Measurements from ENCODE around the gene NEU1. TPM values are rescaled to one million over a fixed set of nuclear protein-coding genes. Genes with fewer than 3 reads are reported as not detected.
A peak's percentile ranks its signal among the peaks of the same experiment; 100 is the strongest.

NEU1 gene
- total RNA-seq, 1 experiment from 2014 or later, result 34.3 TPM

- Histone ChIP-seq H3K27ac (ENCODE audit: low read depth, low read length, poor library complexity, severe bottlenecking) (no peak overlapping the region), H3K4me3 (ENCODE audit: low read depth, low read length, poor library complexity, severe bottlenecking) (no peak overlapping the region), H3K9me3 (ENCODE audit: low read depth, low read length, poor library complexity, severe bottlenecking) (no peaks in the 10 kb centered on the region), H3K36me3 (ENCODE audit: insufficient read depth, low read length, poor library complexity, severe bottlenecking) (peaks cover 70% of the 10 kb centered on the region), H3K4me1 (ENCODE audit: insufficient read depth, low read length, poor library complexity, severe bottlenecking) (peaks cover 10% of the 10 kb centered on the region), H3K27me3 (replicated peaks; ENCODE audit: insufficient read depth, low read depth, low read length, poor library complexity) (no peaks in the 10 kb centered on the region)
- ChIA-PET POLR2A (ENCODE audit: low non-redundant PET) (no interaction called here), CTCF (no interaction called here)
- DNase-seq (ENCODE audit: low spot score), result no peak
- TF ChIP-seq, protein P1, sequence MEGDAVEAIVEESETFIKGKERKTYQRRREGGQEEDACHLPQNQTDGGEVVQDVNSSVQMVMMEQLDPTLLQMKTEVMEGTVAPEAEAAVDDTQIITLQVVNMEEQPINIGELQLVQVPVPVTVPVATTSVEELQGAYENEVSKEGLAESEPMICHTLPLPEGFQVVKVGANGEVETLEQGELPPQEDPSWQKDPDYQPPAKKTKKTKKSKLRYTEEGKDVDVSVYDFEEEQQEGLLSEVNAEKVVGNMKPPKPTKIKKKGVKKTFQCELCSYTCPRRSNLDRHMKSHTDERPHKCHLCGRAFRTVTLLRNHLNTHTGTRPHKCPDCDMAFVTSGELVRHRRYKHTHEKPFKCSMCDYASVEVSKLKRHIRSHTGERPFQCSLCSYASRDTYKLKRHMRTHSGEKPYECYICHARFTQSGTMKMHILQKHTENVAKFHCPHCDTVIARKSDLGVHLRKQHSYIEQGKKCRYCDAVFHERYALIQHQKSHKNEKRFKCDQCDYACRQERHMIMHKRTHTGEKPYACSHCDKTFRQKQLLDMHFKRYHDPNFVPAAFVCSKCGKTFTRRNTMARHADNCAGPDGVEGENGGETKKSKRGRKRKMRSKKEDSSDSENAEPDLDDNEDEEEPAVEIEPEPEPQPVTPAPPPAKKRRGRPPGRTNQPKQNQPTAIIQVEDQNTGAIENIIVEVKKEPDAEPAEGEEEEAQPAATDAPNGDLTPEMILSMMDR (conservative IDR thresholded peaks at IDR 0.05; ENCODE audit: low read depth, low read length), result no peak
- no peak for TF ChIP-seq EZH2 (IDR thresholded peaks at IDR 0.05; ENCODE audit: borderline replicate concordance, low read depth, low read length, poor library complexity, severe bottlenecking)
- intact Hi-C loops (cut with micrococcal nuclease; ENCODE audit: unreplicated experiment), result loop anchor here (10.0 kb wide), 1 partner anchor 348 kb away; the partner anchor contains the start of genes ATP6V1G2, DDX39B and NFKBIL1
- no TSS peak for BruUV-seq (replicated peaks)
Measured at GRCh38 chr6:31892821-31893220, 30.2 kb upstream of the NEU1 start.

- no TSS peak for BruUV-seq (replicated peaks)
- no peaks in the 10 kb centered on the region for H3K4me1 ChIP-seq (ENCODE audit: insufficient read depth, low read length, poor library complexity, severe bottlenecking)
- TF ChIP-seq, protein P1 (conservative IDR thresholded peaks at IDR 0.05; ENCODE audit: low read depth, low read length), result no peak
- TF ChIP-seq EZH2 (IDR thresholded peaks at IDR 0.05; ENCODE audit: borderline replicate concordance, low read depth, low read length, poor library complexity, severe bottlenecking), result no peak
- H3K27me3 ChIP-seq (replicated peaks; ENCODE audit: insufficient read depth, low read depth, low read length, poor library complexity), result no peaks in the 10 kb centered on the region
- ChIA-PET POLR2A (ENCODE audit: low non-redundant PET) (no interaction called here), CTCF (no interaction called here)
- no peak overlapping the region for H3K4me3 ChIP-seq (ENCODE audit: low read depth, low read length, poor library complexity, severe bottlenecking)
- DNase-seq (ENCODE audit: low spot score), result no peak
- peaks cover 82% of the 10 kb centered on the region for H3K36me3 ChIP-seq (ENCODE audit: insufficient read depth, low read length, poor library complexity, severe bottlenecking)
- no peaks in the 10 kb centered on the region for H3K9me3 ChIP-seq (ENCODE audit: low read depth, low read length, poor library complexity, severe bottlenecking)
- intact Hi-C loops (cut with micrococcal nuclease; ENCODE audit: unreplicated experiment), result no loop called here
- H3K27ac ChIP-seq (ENCODE audit: low read depth, low read length, poor library complexity, severe bottlenecking), result no peak overlapping the region
Measured at GRCh38 chr6:31889331-31889972, 26.8 kb upstream of the NEU1 start.

DNA sequence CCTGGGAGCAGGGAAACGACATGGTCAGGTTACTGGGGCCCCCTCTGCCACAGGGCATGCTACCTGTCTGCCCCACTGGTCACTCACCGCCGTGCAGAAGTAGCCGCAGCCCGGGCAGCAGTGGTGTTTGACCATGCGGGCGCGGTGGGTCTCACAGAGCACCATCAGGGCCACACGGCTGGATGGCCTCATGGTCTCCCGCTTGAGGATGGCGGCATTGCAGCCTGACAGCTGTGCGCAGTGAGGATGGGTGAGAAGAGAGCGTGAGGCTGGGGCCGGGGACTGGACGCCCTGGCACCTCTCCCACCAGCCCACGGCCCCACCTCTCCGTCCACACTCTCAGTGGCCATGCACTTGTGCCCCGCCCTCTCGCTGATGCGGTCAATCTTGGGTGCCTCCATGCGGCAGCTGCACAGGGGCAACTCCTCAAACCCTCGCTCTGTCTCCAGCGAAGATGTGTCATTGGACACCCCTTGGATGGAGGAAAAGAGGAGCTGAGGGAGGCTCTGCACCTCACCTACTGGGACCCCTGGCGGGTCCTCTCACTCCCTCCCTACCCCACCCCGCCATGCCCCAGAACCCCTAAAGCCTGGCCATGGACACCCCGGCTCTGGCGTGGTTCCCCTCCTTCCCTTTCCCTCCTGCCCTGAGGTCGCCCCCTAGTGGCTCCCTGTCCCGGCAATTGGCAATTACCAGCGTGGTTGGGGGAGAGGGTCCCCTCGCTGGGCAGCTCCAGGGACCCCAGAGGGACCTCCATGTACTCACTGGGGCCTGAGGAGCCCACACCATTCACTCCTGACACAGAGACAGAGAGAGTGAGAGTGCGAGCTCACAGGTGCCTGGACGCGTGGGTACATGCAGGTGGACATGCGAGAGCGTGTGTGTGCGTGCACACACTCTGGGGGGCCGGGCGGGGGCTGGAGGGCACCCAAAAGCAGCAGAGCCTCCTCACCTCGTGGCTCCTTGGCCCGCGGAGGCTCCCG lies 25.9 kb upstream of the NEU1 start:
- DNase-seq (ENCODE audit: low spot score), result peak; percentile 50
- TF ChIP-seq, protein P1 (conservative IDR thresholded peaks at IDR 0.05; ENCODE audit: low read depth, low read length), result peak; percentile 90
- TF ChIP-seq EZH2 (IDR thresholded peaks at IDR 0.05; ENCODE audit: borderline replicate concordance, low read depth, low read length, poor library complexity, severe bottlenecking), result no peak
- TSS peak; percentile 53 for BruUV-seq (replicated peaks)
- intact Hi-C loops (cut with micrococcal nuclease; ENCODE audit: unreplicated experiment), result no loop called here
- CTCF ChIA-PET, result interaction anchor here (1.0 kb wide), 1 partner anchor 9 kb away, joined by 4 read pairs; the partner anchor contains the start of gene EHMT2
- H3K27me3 ChIP-seq (replicated peaks; ENCODE audit: insufficient read depth, low read depth, low read length, poor library complexity), result no peaks in the 10 kb centered on the region
- H3K36me3 ChIP-seq (ENCODE audit: insufficient read depth, low read length, poor library complexity, severe bottlenecking), result peaks cover 86% of the 10 kb centered on the region
- no peak overlapping the region for H3K27ac ChIP-seq (ENCODE audit: low read depth, low read length, poor library complexity, severe bottlenecking)
- no peaks in the 10 kb centered on the region for H3K4me1 ChIP-seq (ENCODE audit: insufficient read depth, low read length, poor library complexity, severe bottlenecking)
- no peaks in the 10 kb centered on the region for H3K9me3 ChIP-seq (ENCODE audit: low read depth, low read length, poor library complexity, severe bottlenecking)
- POLR2A ChIA-PET (ENCODE audit: low non-redundant PET), result no interaction called here
- no peak overlapping the region for H3K4me3 ChIP-seq (ENCODE audit: low read depth, low read length, poor library complexity, severe bottlenecking)

All from A673 (cell line).